CD4-positive, alpha-beta T cell treated with Interleukin-15 for 1 hour (primary cell): Measurements from ENCODE around the gene NUDT22.
"Not testable (repeated sequence)": the region's sequence is repeated elsewhere in the genome, so short reads cannot be mapped to it uniquely, and the experiment has no call there.

Experiments used
- DNase-seq: peaks from one replicate; pipeline ENCODE4 v3.0.0-alpha.2; 2020

Gene NUDT22

GRCh38 chr11:64245401-64245796 is 19.3 kb downstream of the NUDT22 start:
- DNase-seq = peak; percentile 64

- peak; percentile 81 for DNase-seq
Observed at GRCh38 chr11:64245797-64246620, 19.9 kb downstream of the NUDT22 start.

GRCh38 chr11:64246621-64246870 is 20.5 kb downstream of the NUDT22 start:
- not testable (repeated sequence) for DNase-seq

- peak; percentile 82 for DNase-seq
Observed at GRCh38 chr11:64246871-64247728, 21.0 kb downstream of the NUDT22 start, which contains the start of gene PPP1R14B. Gene PPP1R14B (minus strand): TSS chr11:64246943. CDS start chr11:64246673, 270 bp downstream.

- DNase-seq = no peak
Observed at GRCh38 chr11:64247729-64248531, 21.9 kb downstream of the NUDT22 start.

- DNase-seq = no peak
Observed at GRCh38 chr11:64248578-64248977, 22.5 kb downstream of the NUDT22 start.

GRCh38 chr11:64249038-64249437 is 23.0 kb downstream of the NUDT22 start:
- no peak for DNase-seq

- no peak for DNase-seq
Observed at GRCh38 chr11:64249563-64250414, 23.7 kb downstream of the NUDT22 start.

- no peak for DNase-seq
Observed at GRCh38 chr11:64250415-64251015, 24.4 kb downstream of the NUDT22 start.

- DNase-seq = peak; percentile 57
Observed at GRCh38 chr11:64251016-64251752, 25.1 kb downstream of the NUDT22 start, which contains the start of gene PLCB3. Gene PLCB3 (plus strand): TSS chr11:64251530. CDS start chr11:64251650, 120 bp downstream.

GRCh38 chr11:64251753-64252002 is 25.6 kb downstream of the NUDT22 start:
- no peak for DNase-seq

GRCh38 chr11:64252003-64252872 is 26.2 kb downstream of the NUDT22 start:
- no peak for DNase-seq

GRCh38 chr11:64253043-64253442 is 27.0 kb downstream of the NUDT22 start:
- DNase-seq = no peak

- no peak for DNase-seq
Observed at GRCh38 chr11:64253481-64253880, 27.4 kb downstream of the NUDT22 start.

GRCh38 chr11:64254326-64254725 is 28.3 kb downstream of the NUDT22 start:
- DNase-seq = no peak

GRCh38 chr11:64255135-64256128 is 29.4 kb downstream of the NUDT22 start:
- DNase-seq = no peak

- DNase-seq = no peak
Observed at GRCh38 chr11:64256300-64256699, 30.2 kb downstream of the NUDT22 start.

GRCh38 chr11:64258356-64258755 is 32.3 kb downstream of the NUDT22 start:
- no peak for DNase-seq
